Measurements from ENCODE around the gene ATP6V1B1.

The ATP6V1B1 gene

GRCh38 chr2:70974592-70974991 lies 38.9 kb downstream of the ATP6V1B1 start:
- H3K9me3 ChIP-seq (ENCODE audit: control insufficient read depth, insufficient read depth, low read length): no peaks in the 10 kb centered on the region
- H3K36me3 ChIP-seq (ENCODE audit: insufficient read depth, low read length): no peaks in the 10 kb centered on the region
- H3K4me1 ChIP-seq (ENCODE audit: insufficient read depth, low read length): peaks cover 13% of the 10 kb centered on the region; the same call in 1 of the 2 replicates
- no peak overlapping the region for H3K9ac ChIP-seq (ENCODE audit: low read depth, low read length)

DNA sequence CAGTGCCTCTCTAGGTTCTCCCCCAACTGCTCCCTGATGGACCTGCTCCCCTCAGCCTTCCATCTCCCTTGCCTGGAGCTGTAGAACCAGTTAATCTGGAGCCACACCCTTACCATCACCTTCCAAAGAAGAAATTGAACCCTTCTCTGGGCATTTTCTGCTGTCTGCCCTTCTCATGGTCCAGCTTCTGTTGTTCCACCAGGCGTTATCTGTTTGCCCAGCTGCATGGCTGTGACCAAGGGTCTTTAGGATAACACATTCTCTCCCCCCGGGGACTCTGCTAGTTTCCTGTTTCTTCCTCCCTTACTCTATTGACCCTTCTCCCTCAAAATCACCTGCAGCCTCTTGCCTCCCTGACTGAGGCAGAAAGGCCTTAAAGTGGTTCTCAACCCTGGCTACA lies 39.5 kb downstream of the ATP6V1B1 start:
- Histone ChIP-seq H3K9ac (ENCODE audit: low read depth, low read length) (no peak overlapping the region), H3K36me3 (ENCODE audit: insufficient read depth, low read length) (no peaks in the 10 kb centered on the region), H3K9me3 (ENCODE audit: control insufficient read depth, insufficient read depth, low read length) (no peaks in the 10 kb centered on the region), H3K4me1 (ENCODE audit: insufficient read depth, low read length) (peaks cover 13% of the 10 kb centered on the region; the same call in 1 of the 2 replicates)

- no peaks in the 10 kb centered on the region for H3K36me3 ChIP-seq (ENCODE audit: insufficient read depth, low read length)
- H3K9me3 ChIP-seq (ENCODE audit: control insufficient read depth, insufficient read depth, low read length): no peaks in the 10 kb centered on the region
- peak overlapping the region; percentile 76 for H3K9ac ChIP-seq (ENCODE audit: low read depth, low read length)
- H3K4me1 ChIP-seq (ENCODE audit: insufficient read depth, low read length): peaks cover 13% of the 10 kb centered on the region; the same call in 1 of the 2 replicates
These were observed 42.0 kb downstream of the ATP6V1B1 start for GRCh38 chr2:70977605-70978205.

DNA sequence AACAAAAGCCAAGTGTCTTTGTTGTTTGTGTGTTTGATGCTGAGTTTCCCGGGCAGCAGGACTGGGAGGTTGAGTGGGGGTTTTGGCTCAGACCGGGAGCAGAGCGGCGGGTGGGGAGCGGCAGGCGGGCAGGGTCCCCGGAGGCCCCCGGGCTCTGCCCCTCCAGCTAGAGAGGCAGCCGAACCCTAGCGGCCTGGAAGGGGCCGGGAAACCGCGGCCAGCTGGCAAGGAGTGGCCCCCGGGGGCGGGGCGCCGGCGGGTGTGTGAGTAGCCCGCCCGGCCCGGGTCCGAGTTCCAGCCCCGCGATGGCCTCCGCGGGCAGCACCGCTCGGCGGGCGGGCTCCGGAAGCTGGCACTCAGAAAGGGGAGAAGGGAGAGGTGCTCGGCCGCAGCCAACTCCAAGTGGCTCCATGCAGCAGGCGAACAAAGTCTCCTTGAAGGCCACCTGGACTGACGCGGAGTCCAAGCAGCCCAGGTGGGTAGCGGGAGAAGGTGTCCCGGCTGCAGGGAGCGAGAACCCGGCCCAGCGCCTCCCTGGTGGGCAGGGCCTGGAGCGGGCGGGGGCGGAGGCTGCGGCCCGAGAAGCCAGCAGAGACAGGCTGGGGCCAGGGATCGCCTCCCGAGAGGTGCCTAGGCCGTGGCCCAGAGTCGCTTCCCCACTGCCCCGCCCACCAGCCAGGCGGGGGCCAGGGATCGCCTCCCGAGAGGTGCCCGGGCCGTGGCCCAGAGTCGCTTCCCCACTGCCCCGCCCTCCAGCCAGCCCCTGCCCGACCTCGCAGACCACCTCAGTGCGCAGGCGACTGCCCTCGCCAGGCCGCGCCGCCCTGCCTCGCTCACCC lies 42.9 kb downstream of the ATP6V1B1 start, which contains the start of gene ANKRD53:
TSS of gene ANKRD53 (plus strand) at position 290 of the 839 bp plus-strand sequence. CDS start at position 306, 16 bp downstream.
- Histone ChIP-seq H3K36me3 (ENCODE audit: insufficient read depth, low read length) (no peaks in the 10 kb centered on the region), H3K9ac (ENCODE audit: low read depth, low read length) (peak within 1 kb of the TSS; percentile 54), H3K9me3 (ENCODE audit: control insufficient read depth, insufficient read depth, low read length) (no peaks in the 10 kb centered on the region), H3K4me1 (ENCODE audit: insufficient read depth, low read length) (peaks cover 13% of the 10 kb centered on the region; the same call in 1 of the 2 replicates)

DNA sequence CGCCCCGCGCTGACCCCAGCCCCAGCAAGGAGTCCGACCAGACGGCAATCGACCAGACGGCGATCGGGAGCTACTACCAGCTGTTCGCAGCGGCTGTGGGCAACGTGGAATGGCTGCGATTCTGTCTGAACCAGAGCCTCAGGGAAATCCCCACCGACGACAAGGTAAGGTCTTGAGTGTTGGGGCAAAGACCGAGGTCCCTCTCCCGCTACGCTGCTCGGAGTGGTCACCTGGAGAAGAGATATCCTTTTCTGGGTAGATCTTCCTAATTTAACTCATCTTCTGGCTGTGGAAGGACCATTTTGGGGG lies 43.4 kb downstream of the ATP6V1B1 start:
- Histone ChIP-seq H3K9me3 (ENCODE audit: control insufficient read depth, insufficient read depth, low read length) (no peaks in the 10 kb centered on the region), H3K36me3 (ENCODE audit: insufficient read depth, low read length) (no peaks in the 10 kb centered on the region), H3K9ac (ENCODE audit: low read depth, low read length) (peak overlapping the region; percentile 54), H3K4me1 (ENCODE audit: insufficient read depth, low read length) (peaks cover 13% of the 10 kb centered on the region; the same call in 1 of the 2 replicates)

- Histone ChIP-seq H3K9ac (ENCODE audit: low read depth, low read length) (peak overlapping the region; percentile 54; the same call in 1 of the 2 replicates), H3K4me1 (ENCODE audit: insufficient read depth, low read length) (peaks cover 17% of the 10 kb centered on the region), H3K9me3 (ENCODE audit: control insufficient read depth, insufficient read depth, low read length) (no peaks in the 10 kb centered on the region), H3K36me3 (ENCODE audit: insufficient read depth, low read length) (no peaks in the 10 kb centered on the region)
These were observed 43.9 kb downstream of the ATP6V1B1 start for GRCh38 chr2:70979626-70980025.

GRCh38 chr2:70981421-70981820 lies 45.7 kb downstream of the ATP6V1B1 start:
- Histone ChIP-seq H3K36me3 (ENCODE audit: insufficient read depth, low read length) (no peaks in the 10 kb centered on the region), H3K9ac (ENCODE audit: low read depth, low read length) (no peak overlapping the region), H3K9me3 (ENCODE audit: control insufficient read depth, insufficient read depth, low read length) (no peaks in the 10 kb centered on the region), H3K4me1 (ENCODE audit: insufficient read depth, low read length) (peaks cover 12% of the 10 kb centered on the region)

DNA sequence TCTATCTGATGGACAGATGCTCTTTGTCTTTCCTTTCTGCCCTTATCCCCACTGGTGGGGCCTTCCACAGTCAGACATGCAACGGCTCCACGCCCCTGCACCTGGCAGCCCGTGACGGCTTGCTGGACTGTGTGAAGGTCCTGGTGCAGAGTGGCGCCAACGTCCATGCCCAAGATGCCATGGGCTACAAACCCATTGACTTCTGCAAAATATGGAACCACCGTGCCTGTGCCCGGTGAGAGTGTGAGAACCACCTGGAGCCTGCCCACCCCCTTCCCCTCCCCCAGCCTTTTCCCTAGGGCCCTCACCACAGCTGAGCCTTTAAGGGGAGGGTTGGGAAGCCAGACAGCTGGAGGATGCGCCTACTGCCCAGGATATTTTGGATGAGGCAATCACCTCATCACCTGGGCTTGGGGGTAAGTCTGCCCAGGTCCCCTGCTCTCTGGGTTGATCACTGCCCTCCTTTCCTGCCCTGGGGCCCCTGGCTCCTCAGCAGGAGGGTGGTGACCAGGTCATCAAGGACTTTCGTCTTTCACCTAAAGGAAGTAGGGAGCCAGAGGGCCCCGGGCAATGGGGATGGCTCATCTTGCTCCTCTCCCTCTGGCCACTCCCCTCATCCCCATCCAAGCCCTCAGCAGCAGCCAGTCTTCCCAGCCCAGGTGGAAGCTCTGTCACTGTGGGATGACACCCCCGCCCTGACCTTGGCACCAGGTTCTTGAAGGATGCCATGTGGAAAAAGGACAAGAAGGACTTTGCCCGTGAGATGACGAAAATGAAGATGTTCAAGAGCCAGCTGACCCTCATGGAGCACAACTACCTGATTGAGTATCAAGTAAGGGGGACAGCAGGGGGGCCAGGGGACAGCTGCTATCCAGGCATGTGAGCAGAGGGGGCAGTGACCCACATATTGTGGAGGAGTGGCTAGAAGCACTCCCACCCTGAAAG lies 46.4 kb downstream of the ATP6V1B1 start:
- Histone ChIP-seq H3K9me3 (ENCODE audit: control insufficient read depth, insufficient read depth, low read length) (no peaks in the 10 kb centered on the region), H3K4me1 (ENCODE audit: insufficient read depth, low read length) (peaks cover 10% of the 10 kb centered on the region), H3K9ac (ENCODE audit: low read depth, low read length) (no peak overlapping the region), H3K36me3 (ENCODE audit: insufficient read depth, low read length) (no peaks in the 10 kb centered on the region)

DNA sequence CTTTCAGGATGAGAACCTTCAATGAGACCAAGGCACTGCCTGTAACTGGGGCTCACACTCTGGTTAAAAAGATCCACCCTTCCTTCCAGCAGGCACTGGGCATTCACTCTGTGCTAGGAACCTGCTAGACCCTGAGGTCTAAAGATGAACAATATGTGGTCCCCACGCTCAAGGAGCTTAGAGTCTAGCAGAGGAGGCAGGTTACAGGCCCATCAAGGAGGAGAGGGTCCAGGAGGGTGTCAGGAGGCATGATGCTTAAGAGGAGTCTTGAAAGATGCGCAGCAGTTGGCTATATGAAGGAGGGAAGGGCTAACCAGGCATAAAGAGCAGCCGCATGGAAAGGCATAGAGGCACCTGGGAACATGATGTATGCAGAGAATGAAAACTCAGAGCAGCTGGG lies 47.3 kb downstream of the ATP6V1B1 start:
- H3K4me1 ChIP-seq (ENCODE audit: insufficient read depth, low read length): peaks cover 8% of the 10 kb centered on the region
- H3K9me3 ChIP-seq (ENCODE audit: control insufficient read depth, insufficient read depth, low read length): no peaks in the 10 kb centered on the region
- H3K9ac ChIP-seq (ENCODE audit: low read depth, low read length): no peak overlapping the region
- H3K36me3 ChIP-seq (ENCODE audit: insufficient read depth, low read length): no peaks in the 10 kb centered on the region

GRCh38 chr2:70983506-70984227 lies 48.0 kb downstream of the ATP6V1B1 start:
- Histone ChIP-seq H3K36me3 (ENCODE audit: insufficient read depth, low read length) (no peaks in the 10 kb centered on the region), H3K9ac (ENCODE audit: low read depth, low read length) (no peak overlapping the region)

DNA sequence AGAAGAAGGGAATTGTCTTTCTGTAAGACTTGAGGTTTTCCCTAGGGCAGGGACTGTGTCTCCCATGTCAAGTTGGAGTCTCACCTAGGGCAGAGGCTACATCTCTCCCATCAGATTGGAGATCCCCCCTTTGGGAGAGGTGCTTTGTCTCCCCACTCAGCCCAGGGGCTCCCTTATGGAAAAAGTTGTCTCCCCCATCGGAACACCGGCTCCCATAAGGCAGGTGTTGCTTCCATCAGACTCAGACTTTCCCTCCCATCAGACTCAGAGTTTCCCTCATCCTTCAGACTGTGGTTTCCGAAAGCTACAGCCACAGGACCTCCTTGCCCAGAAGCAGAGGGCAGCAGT lies 48.5 kb downstream of the ATP6V1B1 start:
- peaks cover 5% of the 10 kb centered on the region; the same call in 1 of the 2 replicates for H3K4me1 ChIP-seq (ENCODE audit: insufficient read depth, low read length)
- no peaks in the 10 kb centered on the region for H3K36me3 ChIP-seq (ENCODE audit: insufficient read depth, low read length)
- no peaks in the 10 kb centered on the region for H3K9me3 ChIP-seq (ENCODE audit: control insufficient read depth, insufficient read depth, low read length)
- H3K9ac ChIP-seq (ENCODE audit: low read depth, low read length): no peak overlapping the region; the same call in 1 of the 2 replicates

More at GRCh38 chr2:70983506-70984227, 48.0 kb downstream of the ATP6V1B1 start:
- H3K4me1 ChIP-seq (ENCODE audit: insufficient read depth, low read length): peaks cover 5% of the 10 kb centered on the region; the same call in 1 of the 2 replicates
- no peaks in the 10 kb centered on the region for H3K9me3 ChIP-seq (ENCODE audit: control insufficient read depth, insufficient read depth, low read length)

DNA sequence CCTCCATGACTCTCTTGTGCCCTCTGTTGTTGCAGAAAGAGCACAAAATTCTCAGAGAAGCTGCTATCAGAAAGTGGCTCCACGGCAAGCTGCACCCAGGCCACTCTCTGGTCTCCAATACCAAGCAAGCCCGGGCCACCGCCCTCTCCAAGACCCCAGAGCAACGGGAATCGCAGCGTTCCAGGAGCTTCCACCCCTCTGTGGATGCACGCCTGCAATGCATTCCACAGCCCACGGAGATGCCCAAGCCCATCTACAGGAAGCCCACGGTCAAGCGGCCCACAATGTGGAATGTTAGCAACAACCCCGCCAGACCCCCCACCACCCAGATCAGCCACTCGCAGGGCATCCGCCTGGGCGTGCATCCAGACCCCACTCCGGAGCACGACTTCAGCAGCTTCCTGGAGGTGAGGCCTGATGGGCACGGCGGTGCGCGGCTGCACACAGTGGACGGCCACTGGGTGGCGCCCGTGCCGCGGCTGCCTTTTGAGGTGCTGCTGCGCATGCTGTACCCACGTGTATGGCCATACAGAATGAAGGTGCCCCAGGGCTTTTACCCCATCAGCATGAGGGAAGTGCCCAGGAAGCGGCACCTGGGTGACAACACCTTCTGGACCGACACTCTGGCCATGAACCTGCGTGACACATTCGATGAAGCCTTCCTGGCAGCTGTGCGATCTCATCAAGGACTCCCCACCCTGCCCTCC lies 49.0 kb downstream of the ATP6V1B1 start:
- Histone ChIP-seq H3K4me1 (ENCODE audit: insufficient read depth, low read length) (peaks cover 5% of the 10 kb centered on the region; the same call in 1 of the 2 replicates), H3K9me3 (ENCODE audit: control insufficient read depth, insufficient read depth, low read length) (no peaks in the 10 kb centered on the region), H3K36me3 (ENCODE audit: insufficient read depth, low read length) (no peaks in the 10 kb centered on the region), H3K9ac (ENCODE audit: low read depth, low read length) (peak overlapping the region; percentile 17; the same call in 1 of the 2 replicates)

GRCh38 chr2:70985283-70985688 lies 49.6 kb downstream of the ATP6V1B1 start:
- Histone ChIP-seq H3K4me1 (ENCODE audit: insufficient read depth, low read length) (peaks cover 5% of the 10 kb centered on the region; the same call in 1 of the 2 replicates), H3K9me3 (ENCODE audit: control insufficient read depth, insufficient read depth, low read length) (no peaks in the 10 kb centered on the region), H3K36me3 (ENCODE audit: insufficient read depth, low read length) (no peaks in the 10 kb centered on the region), H3K9ac (ENCODE audit: low read depth, low read length) (no peak overlapping the region)

Data from ES-I3 (cell line).